Body of pancreas (tissue), 4 donors: ENCODE data around the gene BRAF.

Experiments used
- POLR2A ChIP-seq, 3 donors: fragments of 450-650 bp; IDR thresholded peaks; one replicate each; pipeline ENCODE4 v1.6.1; 2016; ENCODE audit warnings: antibody characterized with exemption in 3 of 3, mild to moderate bottlenecking in 2 of 3
- TF ChIP-seq, protein P1 (sequence below), 7 experiments: fragments of 450-650 bp in 4 of 7; fragments of 200-600 bp in 3 of 7; sonication (generic) in 3 of 7; IDR thresholded peaks; one replicate each; pipeline ENCODE4 v1.5.1; 2016 to 2019; ENCODE audit warnings: antibody characterized with exemption in 7 of 7

DNA sequence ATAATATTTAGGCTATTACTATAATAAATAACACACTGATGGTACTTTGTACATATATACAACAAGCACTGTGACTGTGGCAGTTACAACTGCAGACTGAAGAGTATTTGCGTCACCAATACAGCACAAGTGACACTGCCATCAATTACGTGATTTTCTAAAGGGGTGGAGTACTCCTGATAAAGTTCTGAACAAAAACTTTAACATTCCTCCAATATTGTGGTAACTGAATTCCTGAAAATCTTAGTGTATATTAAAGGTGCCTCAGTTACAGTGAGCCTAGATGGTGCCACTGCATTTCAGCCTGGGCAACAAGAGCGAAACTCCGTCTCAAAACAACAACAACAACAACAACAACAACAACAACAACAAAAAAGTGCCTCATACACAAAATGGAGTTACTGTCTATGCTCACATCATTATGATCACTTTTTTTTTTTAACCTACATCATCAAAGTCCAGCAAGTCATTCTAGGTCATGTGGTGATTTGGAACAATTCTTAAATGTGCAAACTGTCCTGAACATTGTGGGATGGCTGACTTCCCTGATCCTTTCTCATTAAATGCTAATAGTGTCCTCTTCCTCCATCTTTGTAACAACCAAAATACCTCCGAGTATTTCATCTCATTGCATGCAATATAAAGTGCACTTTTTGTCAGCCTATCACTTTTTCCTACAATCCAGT, 15.1 kb downstream of the BRAF start:
- TF ChIP-seq, protein P1, sequence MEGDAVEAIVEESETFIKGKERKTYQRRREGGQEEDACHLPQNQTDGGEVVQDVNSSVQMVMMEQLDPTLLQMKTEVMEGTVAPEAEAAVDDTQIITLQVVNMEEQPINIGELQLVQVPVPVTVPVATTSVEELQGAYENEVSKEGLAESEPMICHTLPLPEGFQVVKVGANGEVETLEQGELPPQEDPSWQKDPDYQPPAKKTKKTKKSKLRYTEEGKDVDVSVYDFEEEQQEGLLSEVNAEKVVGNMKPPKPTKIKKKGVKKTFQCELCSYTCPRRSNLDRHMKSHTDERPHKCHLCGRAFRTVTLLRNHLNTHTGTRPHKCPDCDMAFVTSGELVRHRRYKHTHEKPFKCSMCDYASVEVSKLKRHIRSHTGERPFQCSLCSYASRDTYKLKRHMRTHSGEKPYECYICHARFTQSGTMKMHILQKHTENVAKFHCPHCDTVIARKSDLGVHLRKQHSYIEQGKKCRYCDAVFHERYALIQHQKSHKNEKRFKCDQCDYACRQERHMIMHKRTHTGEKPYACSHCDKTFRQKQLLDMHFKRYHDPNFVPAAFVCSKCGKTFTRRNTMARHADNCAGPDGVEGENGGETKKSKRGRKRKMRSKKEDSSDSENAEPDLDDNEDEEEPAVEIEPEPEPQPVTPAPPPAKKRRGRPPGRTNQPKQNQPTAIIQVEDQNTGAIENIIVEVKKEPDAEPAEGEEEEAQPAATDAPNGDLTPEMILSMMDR (IDR thresholded peaks at IDR 0.05) = no peak
- no peak for TF ChIP-seq POLR2A (IDR thresholded peaks at IDR 0.05)
